Measurements from ENCODE around the gene MEGF11. TPM values are rescaled to one million over a fixed set of nuclear protein-coding genes. Genes with fewer than 3 reads are reported as not detected.

The MEGF11 gene
- total RNA-seq, 1 experiment from 2014 or later = 1.2 TPM

GRCh38 chr15:66089049-66089448 is 164.5 kb downstream of the MEGF11 start:
- H4K8ac ChIP-seq (replicated peaks; ENCODE audit: insufficient read length, low read depth, low read length) = no peak overlapping the region
- H3K9me3 ChIP-seq (ENCODE audit: control insufficient read depth, low read depth, low read length) = no peaks in the 10 kb centered on the region
- TF ChIP-seq, protein P1, sequence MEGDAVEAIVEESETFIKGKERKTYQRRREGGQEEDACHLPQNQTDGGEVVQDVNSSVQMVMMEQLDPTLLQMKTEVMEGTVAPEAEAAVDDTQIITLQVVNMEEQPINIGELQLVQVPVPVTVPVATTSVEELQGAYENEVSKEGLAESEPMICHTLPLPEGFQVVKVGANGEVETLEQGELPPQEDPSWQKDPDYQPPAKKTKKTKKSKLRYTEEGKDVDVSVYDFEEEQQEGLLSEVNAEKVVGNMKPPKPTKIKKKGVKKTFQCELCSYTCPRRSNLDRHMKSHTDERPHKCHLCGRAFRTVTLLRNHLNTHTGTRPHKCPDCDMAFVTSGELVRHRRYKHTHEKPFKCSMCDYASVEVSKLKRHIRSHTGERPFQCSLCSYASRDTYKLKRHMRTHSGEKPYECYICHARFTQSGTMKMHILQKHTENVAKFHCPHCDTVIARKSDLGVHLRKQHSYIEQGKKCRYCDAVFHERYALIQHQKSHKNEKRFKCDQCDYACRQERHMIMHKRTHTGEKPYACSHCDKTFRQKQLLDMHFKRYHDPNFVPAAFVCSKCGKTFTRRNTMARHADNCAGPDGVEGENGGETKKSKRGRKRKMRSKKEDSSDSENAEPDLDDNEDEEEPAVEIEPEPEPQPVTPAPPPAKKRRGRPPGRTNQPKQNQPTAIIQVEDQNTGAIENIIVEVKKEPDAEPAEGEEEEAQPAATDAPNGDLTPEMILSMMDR (conservative IDR thresholded peaks at IDR 0.05) = no peak
- Mint-ChIP-seq H3K4me1 (peaks cover 19 to 37% of the 10 kb centered on the region in 2 experiments), H3K27ac (peak overlapping the region in 1 of 3 experiments; percentile 10; a peak in 2 of 7 replicates), H3K36me3 (ENCODE audit: insufficient read depth in 1 of 3, low read depth in 3 of 3) (peaks cover 3 to 13% (median 5%) of the 10 kb centered on the region in 3 experiments), H3K27me3 (ENCODE audit: low read depth) (peaks cover 1% of the 10 kb centered on the region; the same call in 1 of the 2 replicates), H3K4me3 (no peak overlapping the region), H3K9me3 (peaks cover 9 to 11% of the 10 kb centered on the region in 2 experiments)
- H3K27ac ChIP-seq (ENCODE audit: insufficient read length, low read depth, low read length) = no peak overlapping the region
- no peaks in the 10 kb centered on the region for H3K79me1 ChIP-seq (ENCODE audit: insufficient read depth, low read depth, low read length, poor library complexity, severe bottlenecking)
- H2BK20ac ChIP-seq (ENCODE audit: low read depth, low read length, poor library complexity, severe bottlenecking) = no peak overlapping the region
- no peak for DNase-seq
- H3K4me1 ChIP-seq (ENCODE audit: insufficient read depth, low read length) = no peaks in the 10 kb centered on the region
- H2AFZ ChIP-seq (ENCODE audit: low read length) = no peak overlapping the region
- no peak overlapping the region for H2BK12ac ChIP-seq (ENCODE audit: insufficient read length, low read depth, low read length)
- no peak overlapping the region for H2BK120ac ChIP-seq (ENCODE audit: low read depth, low read length, poor library complexity, severe bottlenecking)
- no peak overlapping the region for H3K56ac ChIP-seq (ENCODE audit: insufficient read length, low read depth, low read length)
- H4K20me1 ChIP-seq (ENCODE audit: control insufficient read depth, insufficient read depth, insufficient read length) = no peaks in the 10 kb centered on the region
- H3K23me2 ChIP-seq (ENCODE audit: insufficient read length, low read depth, low read length, poor library complexity, severe bottlenecking) = no peaks in the 10 kb centered on the region
- H2BK15ac ChIP-seq (ENCODE audit: low read depth, low read length) = no peak overlapping the region
- no peak overlapping the region for H3K4me2 ChIP-seq (ENCODE audit: insufficient read depth, insufficient read length, low read length)
- H3K9ac ChIP-seq (ENCODE audit: extremely low read depth, insufficient read length, low read length) = no peak overlapping the region
- no peak overlapping the region for H2BK5ac ChIP-seq (ENCODE audit: insufficient read length, low read length)
- H3T11ph ChIP-seq (ENCODE audit: low read length) = no peak overlapping the region
- no peak overlapping the region for H4K91ac ChIP-seq (ENCODE audit: insufficient read length, low read depth, low read length)
- H4K5ac ChIP-seq (ENCODE audit: insufficient read length, low read depth, low read length) = no peak overlapping the region
- H3K79me2 ChIP-seq (ENCODE audit: insufficient read depth, low read length) = no peaks in the 10 kb centered on the region
- no peak overlapping the region for H2AK5ac ChIP-seq (ENCODE audit: insufficient read length, low read length)
- H3K27me3 ChIP-seq (ENCODE audit: insufficient read depth, low read length) = no peaks in the 10 kb centered on the region
- no CpG with 5 or more reads among the region's 7 CpGs for WGBS (ENCODE audit: extremely low coverage, insufficient read length, low lambda C conversion rate)
- H3K14ac ChIP-seq (ENCODE audit: insufficient read depth, low read length) = no peak overlapping the region
- H3K23ac ChIP-seq (ENCODE audit: insufficient read length, low read depth, low read length) = no peak overlapping the region
- no peak overlapping the region for H3K4ac ChIP-seq (ENCODE audit: low read depth, low read length)
- no peak overlapping the region for H3K18ac ChIP-seq (ENCODE audit: insufficient read length, low read depth, low read length)
